Left cardiac atrium (tissue), 4 donors: ENCODE data around the gene LIMK1. TPM values are rescaled to one million over a fixed set of nuclear protein-coding genes. Genes with fewer than 3 reads are reported as not detected.
"Not testable (repeated sequence)": the region's sequence is repeated elsewhere in the genome, so short reads cannot be mapped to it uniquely, and the experiment has no call there.

Source experiments
- ATAC-seq, 2 donors: fragments of 200-7000 bp; cut with Tn5 transposase; one replicate each; pipeline ENCODE4 v1.9.1; 2020; ENCODE audit warnings: mild to moderate bottlenecking in 2 of 2, moderate library complexity in 2 of 2
- DNase-seq: peaks from one replicate; pipeline ENCODE4 v3.0.0-alpha.2; 2020
- intact Hi-C, 2 donors: fragments of 100-400 bp; cut with DNase I; formaldehyde crosslinking; loops; one replicate each; pipeline versions ENCODE4 v1.14.1 to v1.15.1; 2022 to 2023
- long read RNA-seq: library from polyadenylated mRNA; unstranded; transcript quantifications from one replicate; pipeline ENCODE4 v2.0.0, GENCODE V29; 2021
- total RNA-seq, 2 donors: library from RNA; stranded (reverse); fragmentation: NEBNext Ultra II Directional; extraction: Animal tissue kit (Norgen Biotek cat#: 25700); gene quantifications; one replicate each; pipeline ENCODE4 v1.2.1, GENCODE V29; 2021
- donor health status: DM: no; HTN: yes; CAD: no.
- donor health status: DM: no; HTN: yes; CAD: no; lungs with severe emphysema.
- donor health status: DM: yes; HTN: yes; CAD: no.
- donor health status: Dilated cardiomyopathy.

Gene LIMK1
- total RNA-seq = 10 to 100 TPM; 11.4 to 11.6 TPM
- long read RNA-seq, partial matches to known transcripts = 0 of 2 reads
- long read RNA-seq, other reads (novel, unspliced or antisense) = 2 of 2 reads

- ATAC-seq = peak; percentile 88 to 96
- peak; percentile 85 for DNase-seq
- intact Hi-C loops = loop anchor here in 1 of 2 donors (5.0 kb wide), 1 partner anchor 89 kb away; the partner anchor contains the start of gene EIF4H
These were observed at the start of gene LIMK1 for GRCh38 chr7:74083117-74083876. TSS of gene LIMK1 (plus strand) at chr7:74083804. CDS start at chr7:74083991, 187 bp downstream.

- no peak for DNase-seq
- no peak for ATAC-seq
- intact Hi-C loops = no loop called here
These were observed 46.0 kb upstream of the LIMK1 start for GRCh38 chr7:74037609-74038008.

GRCh38 chr7:74038194-74038961, 45.2 kb upstream of the LIMK1 start:
- no peak for DNase-seq
- peak in 1 of 2 donors; percentile 11 for ATAC-seq
- intact Hi-C loops = no loop called here

- peak; percentile 29 to 34 for ATAC-seq
- DNase-seq = no peak
- intact Hi-C loops = no loop called here
These were observed 44.3 kb upstream of the LIMK1 start for GRCh38 chr7:74039337-74039736.

- DNase-seq = no peak
- intact Hi-C loops = no loop called here
These were observed 43.4 kb upstream of the LIMK1 start for GRCh38 chr7:74040101-74040790.

GRCh38 chr7:74040791-74041520, 42.6 kb upstream of the LIMK1 start:
- no peak for DNase-seq
- intact Hi-C loops = no loop called here
- ATAC-seq = no peak

More at GRCh38 chr7:74040101-74040790, 43.4 kb upstream of the LIMK1 start:
- ATAC-seq = no peak

- DNase-seq (no peak), ATAC-seq (no peak)
- intact Hi-C loops = no loop called here
These were observed 40.7 kb upstream of the LIMK1 start for GRCh38 chr7:74042746-74043522.

GRCh38 chr7:74043523-74043951, 40.1 kb upstream of the LIMK1 start:
- ATAC-seq (no peak), DNase-seq (no peak)

GRCh38 chr7:74044366-74045350, 38.9 kb upstream of the LIMK1 start:
- peak; percentile 19 for DNase-seq
- intact Hi-C loops = no loop called here
- ATAC-seq = peak in 1 of 2 donors; percentile 2

More at GRCh38 chr7:74043523-74043951, 40.1 kb upstream of the LIMK1 start:
- intact Hi-C loops = no loop called here

- peak; percentile 17 for DNase-seq
- intact Hi-C loops, ATAC-seq: not testable (repeated sequence)
These were observed 37.0 kb upstream of the LIMK1 start for GRCh38 chr7:74046581-74046980.

- intact Hi-C loops = no loop called here
- DNase-seq = no peak
- no peak for ATAC-seq
These were observed 35.7 kb upstream of the LIMK1 start for GRCh38 chr7:74047804-74048380.

GRCh38 chr7:74048999-74049599, 34.5 kb upstream of the LIMK1 start:
- intact Hi-C loops = no loop called here
- ATAC-seq (no peak), DNase-seq (no peak)

GRCh38 chr7:74049997-74050798, 33.4 kb upstream of the LIMK1 start:
- intact Hi-C loops = loop anchor here in 1 of 2 donors (10.0 kb wide), 1 partner anchor 55 kb away; no protein-coding TSS in a partner anchor
- DNase-seq = no peak
- no peak for ATAC-seq

GRCh38 chr7:74051193-74051592, 32.4 kb upstream of the LIMK1 start:
- intact Hi-C loops = loop anchor here in 1 of 2 donors (10.0 kb wide), 1 partner anchor 56 kb away; no protein-coding TSS in a partner anchor
- peak in 1 of 2 donors; percentile 73 for ATAC-seq
- DNase-seq = peak; percentile 17
